GM23248 (cell line): Measurements from ENCODE around the gene EIF5B. TPM values are rescaled to one million over a fixed set of nuclear protein-coding genes. Genes with fewer than 3 reads are reported as not detected.
A peak's percentile ranks its signal among the peaks of the same experiment; 100 is the strongest.
"Not testable (repeated sequence)": the region's sequence is repeated elsewhere in the genome, so short reads cannot be mapped to it uniquely, and the experiment has no call there.

ENCODE experiments used
- DNase-seq: peaks from one replicate; pipeline ENCODE4 v3.0.0-alpha.2; 2015
- H2AFZ ChIP-seq: fragments of 200-600 bp; sonication (generic); 2 replicates; pipeline ENCODE4 v1.6.1; 2016; ENCODE audit warnings: antibody characterized with exemption
- H3F3A ChIP-seq: fragments of 200-600 bp; sonication (generic); 2 replicates; pipeline ENCODE4 v1.6.1; 2016; ENCODE audit warnings: mild to moderate bottlenecking, antibody characterized with exemption, mixed run types; ENCODE audit not compliant: insufficient read depth
- H3K27ac ChIP-seq: fragments of 200-600 bp; sonication (generic); 2 replicates; pipeline ENCODE4 v1.5.1; 2016; ENCODE audit warnings: mild to moderate bottlenecking
- H3K27me3 ChIP-seq: fragments of 200-600 bp; sonication (generic); replicated peaks from 2 replicates; pipeline ENCODE4 v1.6.1; 2016; ENCODE audit warnings: mild to moderate bottlenecking; ENCODE audit not compliant: insufficient read depth
- H3K36me3 ChIP-seq: fragments of 200-600 bp; sonication (generic); 2 replicates; pipeline ENCODE4 v1.6.1; 2016; ENCODE audit warnings: low read depth, mild to moderate bottlenecking
- H3K4me1 ChIP-seq: fragments of 200-600 bp; sonication (generic); 2 replicates; pipeline ENCODE4 v1.6.1; 2016; ENCODE audit warnings: mild to moderate bottlenecking; ENCODE audit not compliant: insufficient read depth
- H3K4me2 ChIP-seq: fragments of 200-600 bp; sonication (generic); one replicate; pipeline ENCODE4 v1.6.1; 2016; ENCODE audit warnings: mild to moderate bottlenecking; ENCODE audit not compliant: unreplicated experiment
- H3K4me3 ChIP-seq: fragments of 200-600 bp; sonication (generic); 2 replicates; pipeline ENCODE4 v1.5.1; 2016; ENCODE audit warnings: mild to moderate bottlenecking
- H3K79me2 ChIP-seq: fragments of 200-600 bp; sonication (generic); 2 replicates; pipeline ENCODE4 v1.6.1; 2016; ENCODE audit warnings: mild to moderate bottlenecking; ENCODE audit not compliant: insufficient read depth
- H3K9ac ChIP-seq: fragments of 200-600 bp; sonication (generic); 2 replicates; pipeline ENCODE4 v1.6.1; 2016; ENCODE audit warnings: mild to moderate bottlenecking
- H3K9me2 ChIP-seq: fragments of 200-600 bp; sonication (generic); 2 replicates; pipeline ENCODE4 v1.6.1; 2016; ENCODE audit warnings: mixed run types, mild to moderate bottlenecking, moderate library complexity; ENCODE audit not compliant: insufficient read depth
- H3K9me3 ChIP-seq: fragments of 200-600 bp; sonication (generic); one replicate; pipeline ENCODE4 v1.6.1; 2017; ENCODE audit warnings: low read depth
- H4K20me1 ChIP-seq: fragments of 200-600 bp; sonication (generic); 2 replicates; pipeline ENCODE4 v1.6.0; 2016; ENCODE audit not compliant: insufficient read depth
- EZH2 ChIP-seq: fragments of 200-600 bp; sonication (generic); IDR thresholded peaks from 2 replicates; pipeline ENCODE4 v1.6.1; 2018; ENCODE audit warnings: antibody characterized with exemption, mild to moderate bottlenecking; ENCODE audit not compliant: insufficient read depth, poor library complexity, severe bottlenecking
- EZH2phosphoT487 ChIP-seq: fragments of 200-600 bp; sonication (generic); IDR thresholded peaks from 2 replicates; pipeline ENCODE4 v1.6.1; 2018; ENCODE audit warnings: antibody characterized with exemption, moderate library complexity, mild to moderate bottlenecking, low read depth; ENCODE audit not compliant: insufficient read depth
- WGBS, 2 experiments: methylation state at CpG; one replicate each; pipeline ENCODE4 v1.1.6; 2015 to 2017; ENCODE audit warnings: low lambda C conversion rate in 2 of 2, low coverage in 1 of 2; ENCODE audit errors: missing lambda C conversion rate in 2 of 2; 5-methylcytosine and 5-hydroxymethylcytosine counted together
- in situ Hi-C: fragments of 300-500 bp; cut with MboI; formaldehyde crosslinking; loops from 2 replicates; pipeline ENCODE4 v1.15.0; 2020
- polyA plus RNA-seq: library from polyadenylated mRNA; unstranded; fragments of >200 nt; fragmentation: Nextera tagmentation; extraction: Ambion mirVana; gene quantifications from 2 replicates; pipeline ENCODE4 v1.2.1, GENCODE V29; 2016
- total RNA-seq: library from RNA; depleted of rRNA; stranded (reverse); fragments of >200 nt; shearing (Covaris generic); gene quantifications from 2 replicates; pipeline ENCODE4 v1.2.3, GENCODE V29; 2014

The EIF5B gene
- total and polyA plus RNA-seq, 2 experiments from 2014 or later: 19.5 to 27.7 TPM

- WGBS, 2 experiments: 1% methylated on average over 8 of the region's 8 CpGs
- no peaks in the 10 kb centered on the region for H3K27me3 ChIP-seq
- no peaks in the 10 kb centered on the region for H4K20me1 ChIP-seq
- peak overlapping the region; percentile 85 for H3K27ac ChIP-seq
- H3F3A ChIP-seq: peaks cover 6% of the 10 kb centered on the region
- H3K4me3 ChIP-seq: peak overlapping the region; percentile 92
- peaks cover 28% of the 10 kb centered on the region for H3K4me1 ChIP-seq
- peak overlapping the region; percentile 99 for H2AFZ ChIP-seq
- DNase-seq: no peak
- TF ChIP-seq EZH2phosphoT487 (no peak), EZH2 (no peak)
- H3K9ac ChIP-seq: peak overlapping the region; percentile 93
- H3K9me3 ChIP-seq: no peaks in the 10 kb centered on the region
- H3K36me3 ChIP-seq: peaks cover 9% of the 10 kb centered on the region; the same call in 1 of the 2 replicates
- no peaks in the 10 kb centered on the region for H3K9me2 ChIP-seq
- in situ Hi-C loops: no loop called here
- H3K4me2 ChIP-seq: peak overlapping the region; percentile 98
- H3K79me2 ChIP-seq: peaks cover 89% of the 10 kb centered on the region
Measured at GRCh38 chr2:99336804-99337112, 431 bp upstream of the EIF5B start.

GRCh38 chr2:99338029-99338585, 918 bp downstream of the EIF5B start:
- Histone ChIP-seq H3K9me2 (no peaks in the 10 kb centered on the region), H3K27me3 (no peaks in the 10 kb centered on the region), H2AFZ (peak overlapping the region; percentile 99), H3K9me3 (no peaks in the 10 kb centered on the region), H3K79me2 (peaks cover 89% of the 10 kb centered on the region), H3K27ac (peak overlapping the region; percentile 85), H3K4me2 (peak overlapping the region; percentile 98), H3K4me1 (peaks cover 31% of the 10 kb centered on the region), H3K4me3 (peak overlapping the region; percentile 92), H3K36me3 (no peaks in the 10 kb centered on the region), H3K9ac (peak overlapping the region; percentile 93), H3F3A (peaks cover 6% of the 10 kb centered on the region), H4K20me1 (no peaks in the 10 kb centered on the region; the same call in 1 of the 2 replicates)
- DNase-seq: peak; percentile 45
- no peak for TF ChIP-seq EZH2
- no peak for TF ChIP-seq EZH2phosphoT487
- 3 to 4% methylated on average over 17 of the region's 17 CpGs for WGBS, 2 experiments
- in situ Hi-C loops: no loop called here

- no peaks in the 10 kb centered on the region for H3K9me3 ChIP-seq
- H2AFZ ChIP-seq: no peak overlapping the region
- H4K20me1 ChIP-seq: no peaks in the 10 kb centered on the region; the same call in 1 of the 2 replicates
- H3K79me2 ChIP-seq: peaks cover 89% of the 10 kb centered on the region
- peaks cover 6% of the 10 kb centered on the region for H3F3A ChIP-seq
- no peak overlapping the region for H3K27ac ChIP-seq
- H3K9ac ChIP-seq: no peak overlapping the region
- TF ChIP-seq EZH2phosphoT487: no peak
- no peaks in the 10 kb centered on the region for H3K27me3 ChIP-seq
- H3K4me1 ChIP-seq: peaks cover 15% of the 10 kb centered on the region
- no peaks in the 10 kb centered on the region for H3K36me3 ChIP-seq
- no peak overlapping the region for H3K4me3 ChIP-seq
- no peaks in the 10 kb centered on the region for H3K9me2 ChIP-seq
- in situ Hi-C loops: no loop called here
- H3K4me2 ChIP-seq: no peak overlapping the region
- 87 to 91% methylated on average over 8 of the region's 8 CpGs for WGBS, 2 experiments
- DNase-seq: peak; percentile 17
Measured at GRCh38 chr2:99340669-99341236, 3.6 kb downstream of the EIF5B start.

- H3K9me3 ChIP-seq: no peaks in the 10 kb centered on the region
- no peaks in the 10 kb centered on the region for H3F3A ChIP-seq
- no peaks in the 10 kb centered on the region; the same call in 1 of the 2 replicates for H4K20me1 ChIP-seq
- H3K79me2 ChIP-seq: peaks cover 100% of the 10 kb centered on the region
- H3K9me2 ChIP-seq: no peaks in the 10 kb centered on the region
- in situ Hi-C loops: no loop called here
- no peak overlapping the region for H2AFZ ChIP-seq
- H3K4me3 ChIP-seq: no peak overlapping the region
- H3K4me2 ChIP-seq: no peak overlapping the region
- no peak overlapping the region for H3K27ac ChIP-seq
- WGBS, 2 experiments: 91 to 100% methylated on average over 2 of the region's 2 CpGs
- no peak overlapping the region for H3K9ac ChIP-seq
- peaks cover 15% of the 10 kb centered on the region for H3K4me1 ChIP-seq
- no peaks in the 10 kb centered on the region for H3K36me3 ChIP-seq
- no peaks in the 10 kb centered on the region for H3K27me3 ChIP-seq
- no peak for DNase-seq
- TF ChIP-seq EZH2: no peak
- TF ChIP-seq EZH2phosphoT487: no peak
Measured at GRCh38 chr2:99342536-99342935, 5.3 kb downstream of the EIF5B start.

- H3F3A ChIP-seq, in situ Hi-C loops, H3K4me3 ChIP-seq, H3K9ac ChIP-seq, H3K4me2 ChIP-seq, H3K27me3 ChIP-seq, H3K9me3 ChIP-seq, H3K9me2 ChIP-seq, H3K36me3 ChIP-seq, DNase-seq, H3K27ac ChIP-seq, H2AFZ ChIP-seq, H4K20me1 ChIP-seq: not testable (repeated sequence)
- 96 to 98% methylated on average over 7 of the region's 7 CpGs for WGBS, 2 experiments
- peaks cover 100% of the 10 kb centered on the region for H3K79me2 ChIP-seq
- peaks cover 11% of the 10 kb centered on the region; the same call in 1 of the 2 replicates for H3K4me1 ChIP-seq
Measured at GRCh38 chr2:99345446-99345845, 8.3 kb downstream of the EIF5B start.
